Hepatocyte (in vitro differentiated cells): ENCODE measurements around the gene PCYT1A.

Source experiments
- EZH2 ChIP-seq: fragments of 200-600 bp; sonication (generic); IDR thresholded peaks from 2 replicates; pipeline ENCODE4 v1.6.1; 2016; ENCODE audit warnings: antibody characterized with exemption, mild to moderate bottlenecking, borderline replicate concordance
- EZH2phosphoT487 ChIP-seq: fragments of 200-600 bp; sonication (generic); IDR thresholded peaks from one replicate; pipeline ENCODE4 v1.6.1; 2018; ENCODE audit warnings: antibody characterized with exemption, mild to moderate bottlenecking, low read depth, moderate library complexity; ENCODE audit not compliant: unreplicated experiment, severe bottlenecking
- TF ChIP-seq, protein P1 (sequence below): fragments of 200-600 bp; sonication (generic); IDR thresholded peaks from 2 replicates; pipeline ENCODE4 v1.5.1; 2016; ENCODE audit warnings: antibody characterized with exemption, mild to moderate bottlenecking; ENCODE audit not compliant: poor library complexity

- TF ChIP-seq, protein P1, sequence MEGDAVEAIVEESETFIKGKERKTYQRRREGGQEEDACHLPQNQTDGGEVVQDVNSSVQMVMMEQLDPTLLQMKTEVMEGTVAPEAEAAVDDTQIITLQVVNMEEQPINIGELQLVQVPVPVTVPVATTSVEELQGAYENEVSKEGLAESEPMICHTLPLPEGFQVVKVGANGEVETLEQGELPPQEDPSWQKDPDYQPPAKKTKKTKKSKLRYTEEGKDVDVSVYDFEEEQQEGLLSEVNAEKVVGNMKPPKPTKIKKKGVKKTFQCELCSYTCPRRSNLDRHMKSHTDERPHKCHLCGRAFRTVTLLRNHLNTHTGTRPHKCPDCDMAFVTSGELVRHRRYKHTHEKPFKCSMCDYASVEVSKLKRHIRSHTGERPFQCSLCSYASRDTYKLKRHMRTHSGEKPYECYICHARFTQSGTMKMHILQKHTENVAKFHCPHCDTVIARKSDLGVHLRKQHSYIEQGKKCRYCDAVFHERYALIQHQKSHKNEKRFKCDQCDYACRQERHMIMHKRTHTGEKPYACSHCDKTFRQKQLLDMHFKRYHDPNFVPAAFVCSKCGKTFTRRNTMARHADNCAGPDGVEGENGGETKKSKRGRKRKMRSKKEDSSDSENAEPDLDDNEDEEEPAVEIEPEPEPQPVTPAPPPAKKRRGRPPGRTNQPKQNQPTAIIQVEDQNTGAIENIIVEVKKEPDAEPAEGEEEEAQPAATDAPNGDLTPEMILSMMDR, result no peak
- TF ChIP-seq EZH2phosphoT487 (no peak), EZH2 (no peak)
These were observed 70.0 kb downstream of the PCYT1A start for GRCh38 chr3:196217307-196218154.
